Measurements from ENCODE around the gene SPTBN1.

The SPTBN1 gene

GRCh38 chr2:54423213-54423612, 32.9 kb upstream of the SPTBN1 start:
- H3K4me1 Mint-ChIP-seq = no peaks in the 10 kb centered on the region
- DNase-seq (ENCODE audit: low spot score in 2 of 2) = no peak
- no peaks in the 10 kb centered on the region for H3K27me3 Mint-ChIP-seq

GRCh38 chr2:54424555-54425163, 31.5 kb upstream of the SPTBN1 start:
- no peak for DNase-seq (ENCODE audit: low spot score in 2 of 2)
- ATAC-seq (replicated peaks; ENCODE audit: extremely low read depth, poor library complexity, severe bottlenecking) = no peak
- no peaks in the 10 kb centered on the region for H3K27me3 Mint-ChIP-seq
- no peak overlapping the region for H3K4me3 Mint-ChIP-seq
- no peaks in the 10 kb centered on the region for H3K36me3 Mint-ChIP-seq (ENCODE audit: insufficient read depth)
- no peak overlapping the region for H3K27ac Mint-ChIP-seq (ENCODE audit: low read depth)
- no peaks in the 10 kb centered on the region for H3K9me3 Mint-ChIP-seq
- no peaks in the 10 kb centered on the region for H3K4me1 Mint-ChIP-seq

More at GRCh38 chr2:54423213-54423612, 32.9 kb upstream of the SPTBN1 start:
- Mint-ChIP-seq H3K9me3 (no peaks in the 10 kb centered on the region), H3K36me3 (ENCODE audit: insufficient read depth) (no peaks in the 10 kb centered on the region), H3K27ac (ENCODE audit: low read depth) (no peak overlapping the region), H3K4me3 (no peak overlapping the region)
- ATAC-seq (replicated peaks; ENCODE audit: extremely low read depth, poor library complexity, severe bottlenecking) = no peak

- DNase-seq (ENCODE audit: low spot score in 2 of 2) = no peak
- Mint-ChIP-seq H3K36me3 (ENCODE audit: insufficient read depth) (no peaks in the 10 kb centered on the region), H3K4me1 (no peaks in the 10 kb centered on the region), H3K4me3 (no peak overlapping the region), H3K9me3 (no peaks in the 10 kb centered on the region), H3K27ac (ENCODE audit: low read depth) (no peak overlapping the region), H3K27me3 (no peaks in the 10 kb centered on the region)
- ATAC-seq (replicated peaks; ENCODE audit: extremely low read depth, poor library complexity, severe bottlenecking) = no peak
Observed at GRCh38 chr2:54428108-54428831, 27.9 kb upstream of the SPTBN1 start.

- no peak overlapping the region for H3K27ac Mint-ChIP-seq (ENCODE audit: low read depth)
- peaks cover 3% of the 10 kb centered on the region for H3K27me3 Mint-ChIP-seq
- H3K9me3 Mint-ChIP-seq = no peaks in the 10 kb centered on the region
- ATAC-seq (replicated peaks; ENCODE audit: extremely low read depth, poor library complexity, severe bottlenecking) = no peak
- H3K36me3 Mint-ChIP-seq (ENCODE audit: insufficient read depth) = no peaks in the 10 kb centered on the region
- no peaks in the 10 kb centered on the region for H3K4me1 Mint-ChIP-seq
- H3K4me3 Mint-ChIP-seq = no peak overlapping the region
- DNase-seq (ENCODE audit: low spot score in 2 of 2) = no peak
Observed at GRCh38 chr2:54429054-54429453, 27.1 kb upstream of the SPTBN1 start.

GRCh38 chr2:54429811-54430551, 26.1 kb upstream of the SPTBN1 start:
- no peaks in the 10 kb centered on the region for H3K4me1 Mint-ChIP-seq
- H3K36me3 Mint-ChIP-seq (ENCODE audit: insufficient read depth) = no peaks in the 10 kb centered on the region
- ATAC-seq (replicated peaks; ENCODE audit: extremely low read depth, poor library complexity, severe bottlenecking) (no peak), DNase-seq (ENCODE audit: low spot score in 2 of 2) (no peak)
- no peak overlapping the region for H3K4me3 Mint-ChIP-seq
- H3K9me3 Mint-ChIP-seq = no peaks in the 10 kb centered on the region
- no peak overlapping the region for H3K27ac Mint-ChIP-seq (ENCODE audit: low read depth)
- H3K27me3 Mint-ChIP-seq = peaks cover 9% of the 10 kb centered on the region

- H3K27ac Mint-ChIP-seq (ENCODE audit: low read depth) = no peak overlapping the region
- peaks cover 9% of the 10 kb centered on the region for H3K27me3 Mint-ChIP-seq
- DNase-seq (ENCODE audit: low spot score in 2 of 2) (no peak), ATAC-seq (replicated peaks; ENCODE audit: extremely low read depth, poor library complexity, severe bottlenecking) (no peak)
- H3K4me1 Mint-ChIP-seq = no peaks in the 10 kb centered on the region
- no peak overlapping the region for H3K4me3 Mint-ChIP-seq
- H3K36me3 Mint-ChIP-seq (ENCODE audit: insufficient read depth) = no peaks in the 10 kb centered on the region
- no peaks in the 10 kb centered on the region for H3K9me3 Mint-ChIP-seq
Observed at GRCh38 chr2:54430649-54431048, 25.5 kb upstream of the SPTBN1 start.

- no peak for ATAC-seq (replicated peaks; ENCODE audit: extremely low read depth, poor library complexity, severe bottlenecking)
- Mint-ChIP-seq H3K27ac (ENCODE audit: low read depth) (no peak overlapping the region), H3K4me3 (no peak overlapping the region), H3K4me1 (no peaks in the 10 kb centered on the region), H3K27me3 (peaks cover 9% of the 10 kb centered on the region), H3K36me3 (ENCODE audit: insufficient read depth) (no peaks in the 10 kb centered on the region), H3K9me3 (no peaks in the 10 kb centered on the region)
- DNase-seq (ENCODE audit: low spot score in 2 of 2) = no peak
Observed at GRCh38 chr2:54432251-54433015, 23.7 kb upstream of the SPTBN1 start.

GRCh38 chr2:54434229-54434628, 21.9 kb upstream of the SPTBN1 start:
- Mint-ChIP-seq H3K4me3 (no peak overlapping the region), H3K27me3 (peaks cover 9% of the 10 kb centered on the region), H3K36me3 (ENCODE audit: insufficient read depth) (no peaks in the 10 kb centered on the region), H3K27ac (ENCODE audit: low read depth) (no peak overlapping the region), H3K9me3 (no peaks in the 10 kb centered on the region), H3K4me1 (no peaks in the 10 kb centered on the region)
- no peak for DNase-seq (ENCODE audit: low spot score in 2 of 2)
- no peak for ATAC-seq (replicated peaks; ENCODE audit: extremely low read depth, poor library complexity, severe bottlenecking)

- Mint-ChIP-seq H3K4me1 (no peaks in the 10 kb centered on the region), H3K9me3 (no peaks in the 10 kb centered on the region), H3K27me3 (peaks cover 9% of the 10 kb centered on the region), H3K36me3 (ENCODE audit: insufficient read depth) (no peaks in the 10 kb centered on the region), H3K4me3 (no peak overlapping the region), H3K27ac (ENCODE audit: low read depth) (no peak overlapping the region)
- no peak for DNase-seq (ENCODE audit: low spot score in 2 of 2)
- no peak for ATAC-seq (replicated peaks; ENCODE audit: extremely low read depth, poor library complexity, severe bottlenecking)
Observed at GRCh38 chr2:54434711-54435110, 21.4 kb upstream of the SPTBN1 start.

- Mint-ChIP-seq H3K4me1 (no peaks in the 10 kb centered on the region), H3K27ac (ENCODE audit: low read depth) (no peak overlapping the region), H3K4me3 (no peak overlapping the region), H3K27me3 (peaks cover 9% of the 10 kb centered on the region), H3K36me3 (ENCODE audit: insufficient read depth) (no peaks in the 10 kb centered on the region), H3K9me3 (no peaks in the 10 kb centered on the region)
- ATAC-seq (replicated peaks; ENCODE audit: extremely low read depth, poor library complexity, severe bottlenecking) (no peak), DNase-seq (ENCODE audit: low spot score in 2 of 2) (no peak)
Observed at GRCh38 chr2:54435325-54436226, 20.6 kb upstream of the SPTBN1 start.

- H3K4me3 Mint-ChIP-seq = no peak overlapping the region
- no peaks in the 10 kb centered on the region for H3K4me1 Mint-ChIP-seq
- H3K27ac Mint-ChIP-seq (ENCODE audit: low read depth) = no peak overlapping the region
- H3K36me3 Mint-ChIP-seq (ENCODE audit: insufficient read depth) = no peaks in the 10 kb centered on the region
- ATAC-seq (replicated peaks; ENCODE audit: extremely low read depth, poor library complexity, severe bottlenecking) (no peak), DNase-seq (ENCODE audit: low spot score in 2 of 2) (no peak)
- H3K27me3 Mint-ChIP-seq = peaks cover 17% of the 10 kb centered on the region
- no peaks in the 10 kb centered on the region for H3K9me3 Mint-ChIP-seq
Observed at GRCh38 chr2:54437588-54437987, 18.5 kb upstream of the SPTBN1 start.

- DNase-seq (ENCODE audit: low spot score in 2 of 2) (no peak), ATAC-seq (replicated peaks; ENCODE audit: extremely low read depth, poor library complexity, severe bottlenecking) (no peak)
- Mint-ChIP-seq H3K9me3 (no peaks in the 10 kb centered on the region), H3K27ac (ENCODE audit: low read depth) (no peak overlapping the region), H3K36me3 (ENCODE audit: insufficient read depth) (no peaks in the 10 kb centered on the region), H3K4me3 (no peak overlapping the region), H3K4me1 (no peaks in the 10 kb centered on the region), H3K27me3 (peaks cover 17% of the 10 kb centered on the region)
Observed at GRCh38 chr2:54438271-54438670, 17.9 kb upstream of the SPTBN1 start.

All from central memory CD8-positive, alpha-beta T cell (primary cell).